ENCODE data around the gene GPC4. TPM values are rescaled to one million over a fixed set of nuclear protein-coding genes. Genes with fewer than 3 reads are reported as not detected.

GPC4 gene
- total RNA-seq (2014; rRNA removed; shearing (Covaris generic)), result 2.4 and 2.7 TPM in 2 replicates

- DNase-seq (ENCODE audit: low spot score), result peak; percentile 35
Observed at GRCh38 chrX:133415276-133416105, at the start of gene GPC4. Gene GPC4 (minus strand): TSS chrX:133415489. CDS start chrX:133414965, 524 bp downstream.

- no peak for DNase-seq (ENCODE audit: low spot score)
Observed at GRCh38 chrX:133461231-133461630, 45.9 kb upstream of the GPC4 start.

GRCh38 chrX:133454924-133455323 lies 39.6 kb upstream of the GPC4 start:
- DNase-seq (ENCODE audit: low spot score), result no peak

GRCh38 chrX:133454491-133454914 lies 39.2 kb upstream of the GPC4 start:
- DNase-seq (ENCODE audit: low spot score), result no peak

GRCh38 chrX:133448512-133449076 lies 33.3 kb upstream of the GPC4 start:
- no peak for DNase-seq (ENCODE audit: low spot score)

- peak; percentile 37 for DNase-seq (ENCODE audit: low spot score)
Observed at GRCh38 chrX:133444952-133445831, 29.9 kb upstream of the GPC4 start.

GRCh38 chrX:133444196-133444595 lies 28.9 kb upstream of the GPC4 start:
- no peak for DNase-seq (ENCODE audit: low spot score)

- no peak for DNase-seq (ENCODE audit: low spot score)
Observed at GRCh38 chrX:133440797-133441163, 25.5 kb upstream of the GPC4 start.

- DNase-seq (ENCODE audit: low spot score), result no peak
Observed at GRCh38 chrX:133440081-133440796, 24.9 kb upstream of the GPC4 start.

GRCh38 chrX:133437766-133438165 lies 22.5 kb upstream of the GPC4 start:
- DNase-seq (ENCODE audit: low spot score), result no peak

GRCh38 chrX:133437356-133437755 lies 22.1 kb upstream of the GPC4 start:
- DNase-seq (ENCODE audit: low spot score), result no peak

- DNase-seq (ENCODE audit: low spot score), result no peak
Observed at GRCh38 chrX:133435544-133436124, 20.3 kb upstream of the GPC4 start.

GRCh38 chrX:133434197-133434820 lies 19.0 kb upstream of the GPC4 start:
- peak; percentile 27 for DNase-seq (ENCODE audit: low spot score)

GRCh38 chrX:133419911-133420310 lies 4.6 kb upstream of the GPC4 start:
- DNase-seq (ENCODE audit: low spot score), result no peak

GRCh38 chrX:133418588-133418987 lies 3.3 kb upstream of the GPC4 start:
- no peak for DNase-seq (ENCODE audit: low spot score)

GRCh38 chrX:133417364-133417763 lies 2.1 kb upstream of the GPC4 start:
- DNase-seq (ENCODE audit: low spot score), result no peak

GRCh38 chrX:133414406-133415275 lies 648 bp downstream of the GPC4 start:
- peak; percentile 4 for DNase-seq (ENCODE audit: low spot score)

- DNase-seq (ENCODE audit: low spot score), result no peak
Observed at GRCh38 chrX:133413218-133413925, 1.9 kb downstream of the GPC4 start.

GRCh38 chrX:133412665-133413064 lies 2.6 kb downstream of the GPC4 start:
- DNase-seq (ENCODE audit: low spot score), result no peak
